SK-N-SH (cell line): ENCODE data around the gene PAK1. TPM values are rescaled to one million over a fixed set of nuclear protein-coding genes. Genes with fewer than 3 reads are reported as not detected.

Experiments
- CTCF ChIA-PET: fragments of 300-600, 350-600 bp; formaldehyde crosslinking; extraction: SDS; loops from one replicate; lab custom pipeline; 2021; lab: Yijun Ruan, JAX
- POLR2A ChIA-PET: fragments of 350-600 bp; sonication (Branson Sonifier 250); formaldehyde crosslinking; extraction: SDS; loops from one replicate; lab custom pipeline; 2020; ENCODE audit warnings: antibody characterized with exemption, inconsistent platforms; lab: Yijun Ruan, JAX
- DNase-seq: peaks from one replicate; pipeline ENCODE4 v3.0.0; 2012
- H2AFZ ChIP-seq: fragments of 200-600 bp; sonication (generic); 2 replicates; pipeline ENCODE4 v1.8.1; 2016; ENCODE audit warnings: antibody characterized with exemption, mild to moderate bottlenecking, low read depth
- H3F3A ChIP-seq: fragments of 200-600 bp; sonication (generic); replicated peaks from 2 replicates; pipeline ENCODE3; 2016; ENCODE audit warnings: antibody characterized with exemption, mild to moderate bottlenecking; ENCODE audit not compliant: insufficient read depth
- H3K27ac ChIP-seq, 2 experiments: fragments of 200-500 bp in 1 of 2; fragments of 200-600 bp in 1 of 2; sonication (Bioruptor generic) in 1 of 2; sonication (generic), shearing (Covaris generic) in 1 of 2; 2 replicates each; pipeline versions ENCODE4 v1.5.1 to v1.6.1; 2014 to 2016; ENCODE audit warnings: low read depth in 2 of 2, inconsistent platforms in 1 of 2, low read length in 1 of 2, mild to moderate bottlenecking in 1 of 2, mixed read lengths in 1 of 2
- H3K27me3 ChIP-seq: fragments of 200-600 bp; sonication (generic), shearing (Covaris generic); 2 replicates; pipeline ENCODE4 v1.6.1; 2016; ENCODE audit warnings: mixed run types; ENCODE audit not compliant: insufficient read depth
- H3K36me3 ChIP-seq, 2 experiments: fragments of 200-500 bp in 1 of 2; fragments of 200-600 bp in 1 of 2; sonication (Bioruptor generic) in 1 of 2; sonication (generic) in 1 of 2; replicated peaks in 1 of 2; 2 replicates each; pipeline versions ENCODE3 to v1.5.1; 2014 to 2016; ENCODE audit warnings: low read length in 1 of 2, mild to moderate bottlenecking in 1 of 2; ENCODE audit not compliant: insufficient read depth in 2 of 2, control insufficient read depth in 1 of 2
- H3K4me1 ChIP-seq, 2 experiments: fragments of 200-500 bp in 1 of 2; fragments of 200-600 bp in 1 of 2; sonication (Bioruptor generic) in 1 of 2; sonication (generic), shearing (Covaris generic) in 1 of 2; 2 replicates each; pipeline versions ENCODE4 v1.5.1 to v1.6.1; 2014 to 2016; ENCODE audit warnings: low read depth in 1 of 2, low read length in 1 of 2, mixed run types in 1 of 2; ENCODE audit not compliant: insufficient read depth in 2 of 2, control insufficient read depth in 1 of 2
- H3K4me2 ChIP-seq: fragments of 200-600 bp; sonication (generic), shearing (Covaris generic); 2 replicates; pipeline ENCODE4 v1.6.1; 2017; ENCODE audit warnings: mixed run types
- H3K4me3 ChIP-seq, 2 experiments: fragments of 200-500 bp in 1 of 2; fragments of 200-600 bp in 1 of 2; sonication (Bioruptor generic) in 1 of 2; sonication (generic), shearing (Covaris generic) in 1 of 2; 2 replicates each; pipeline versions ENCODE4 v1.5.1 to v1.8.1; 2014 to 2016; ENCODE audit warnings: low read depth in 2 of 2, inconsistent platforms in 1 of 2, low read length in 1 of 2, mild to moderate bottlenecking in 1 of 2, mixed read lengths in 1 of 2, moderate library complexity in 1 of 2
- H3K79me2 ChIP-seq: fragments of 200-600 bp; sonication (generic); 2 replicates; pipeline ENCODE4 v1.8.1; 2017; ENCODE audit warnings: mild to moderate bottlenecking; ENCODE audit not compliant: insufficient read depth
- H3K9ac ChIP-seq: fragments of 200-600 bp; sonication (generic); 2 replicates; pipeline ENCODE4 v1.6.1; 2017; ENCODE audit warnings: mixed run types
- H3K9me2 ChIP-seq: fragments of 200-600 bp; sonication (generic); 2 replicates; pipeline ENCODE4 v1.6.1; 2017; ENCODE audit warnings: mixed run types
- H3K9me3 ChIP-seq: fragments of 200-600 bp; sonication (generic); 2 replicates; pipeline ENCODE4 v1.6.1; 2017; ENCODE audit warnings: mixed run types, mild to moderate bottlenecking, moderate library complexity
- H4K20me1 ChIP-seq: fragments of 200-600 bp; sonication (generic); 2 replicates; pipeline ENCODE4 v1.6.1; 2017; ENCODE audit warnings: mild to moderate bottlenecking, mixed run types; ENCODE audit not compliant: insufficient read depth
- CHD2 ChIP-seq: fragments of 150-350 bp; IDR thresholded peaks from 2 replicates; pipeline ENCODE4 v1.6.1; 2018; ENCODE audit warnings: low read length; ENCODE audit not compliant: partially characterized antibody
- ELF1 ChIP-seq: IDR thresholded peaks from 2 replicates; pipeline ENCODE4 v1.4.0; 2012
- EP300 ChIP-seq, 2 experiments: IDR thresholded peaks; 2 replicates each; pipeline versions ENCODE4 v1.4.0 to v1.6.1; 2012; ENCODE audit warnings: borderline replicate concordance in 1 of 2, low read depth in 1 of 2, low read length in 1 of 2
- EZH2phosphoT487 ChIP-seq: fragments of 200-600 bp; sonication (generic); IDR thresholded peaks from 2 replicates; pipeline ENCODE4 v1.6.1; 2017; ENCODE audit warnings: low read depth, mixed run types, mild to moderate bottlenecking, antibody characterized with exemption, moderate library complexity, borderline replicate concordance
- FOSL2 ChIP-seq: IDR thresholded peaks from 2 replicates; pipeline ENCODE4 v1.4.0; 2012; ENCODE audit warnings: low read depth, mild to moderate bottlenecking, moderate library complexity, borderline replicate concordance
- FOXM1 ChIP-seq: IDR thresholded peaks from 2 replicates; pipeline ENCODE4 v1.4.0; 2012; ENCODE audit warnings: low read depth, mild to moderate bottlenecking
- GABPA ChIP-seq: IDR thresholded peaks from 2 replicates; pipeline ENCODE4 v1.4.0; 2012; ENCODE audit warnings: low read depth, mild to moderate bottlenecking
- GATA2 ChIP-seq: sonication (generic); formaldehyde crosslinking; IDR thresholded peaks from 2 replicates; pipeline ENCODE4 v1.5.0; 2020; ENCODE audit warnings: mild to moderate bottlenecking, missing genetic modification reagents
- JUND ChIP-seq: IDR thresholded peaks from 2 replicates; pipeline ENCODE4 v1.4.0; 2012
- MEF2A ChIP-seq: IDR thresholded peaks from 2 replicates; pipeline ENCODE4 v1.4.0; 2012; ENCODE audit warnings: low read depth, borderline replicate concordance
- NFIC ChIP-seq: IDR thresholded peaks from 2 replicates; pipeline ENCODE4 v1.4.0; 2012; ENCODE audit warnings: borderline replicate concordance
- NRF1 ChIP-seq: IDR thresholded peaks from 2 replicates; pipeline ENCODE4 v1.6.1; 2012; ENCODE audit warnings: low read depth, mild to moderate bottlenecking, low read length
- SIN3A ChIP-seq: IDR thresholded peaks from 2 replicates; pipeline ENCODE4 v1.6.1; 2012; ENCODE audit warnings: low read depth, mild to moderate bottlenecking, low read length, moderate library complexity, borderline replicate concordance
- SMC3 ChIP-seq: IDR thresholded peaks from 2 replicates; pipeline ENCODE4 v1.6.1; 2012; ENCODE audit warnings: low read depth, low read length, improper control_type of control experiment
- TCF12 ChIP-seq: IDR thresholded peaks from 2 replicates; pipeline ENCODE4 v1.4.0; 2012
- USF1 ChIP-seq: IDR thresholded peaks from 2 replicates; pipeline ENCODE4 v1.4.0; 2012; ENCODE audit warnings: low read depth, borderline replicate concordance
- WGBS: methylation state at CpG from one replicate; pipeline ENCODE4 v1.1.6; 2017; ENCODE audit warnings: low lambda C conversion rate; 5-methylcytosine and 5-hydroxymethylcytosine counted together
- polyA plus RNA-seq, 3 experiments: library from polyadenylated mRNA; depleted of rRNA; stranded (reverse); fragments of >200 nt; gene quantifications; 2 replicates each; pipeline ENCODE4 v1.2.3, GENCODE V29; 2012
- TF ChIP-seq, protein P1 (sequence below): fragments of 150-350 bp; IDR thresholded peaks from 2 replicates; pipeline ENCODE4 v1.6.1; 2017; ENCODE audit warnings: antibody characterized with exemption, low read length, low read depth, borderline replicate concordance
- TF ChIP-seq, protein P2 (sequence below): fragments of 150-350 bp; IDR thresholded peaks from 2 replicates; pipeline ENCODE4 v1.6.1; 2016; ENCODE audit warnings: mild to moderate bottlenecking, low read depth, low read length

PAK1 gene
- polyA plus RNA-seq, 1 of the 3 experiments (the other 2 are of a cell fraction), result 17.9 TPM

DNA sequence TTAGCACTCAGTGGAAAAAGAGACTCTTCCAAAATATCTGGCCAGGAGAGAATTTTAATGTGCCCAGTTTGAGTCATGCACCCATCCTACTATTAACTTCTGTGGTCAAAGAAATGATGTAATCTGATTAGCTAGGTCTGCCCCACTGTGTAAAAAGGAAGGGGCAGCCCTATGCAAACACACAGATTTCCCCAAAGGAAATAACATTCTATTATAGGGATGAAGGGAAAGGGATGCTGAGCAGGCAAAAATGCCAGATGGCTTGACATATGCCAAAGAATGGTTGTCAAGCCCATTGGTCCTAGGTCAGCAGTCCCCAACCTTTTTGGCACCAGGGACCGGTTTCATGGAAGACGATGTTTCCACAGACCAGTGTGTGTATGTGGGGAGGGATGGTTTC is 43.3 kb upstream of the PAK1 start:
- CTCF ChIA-PET, result interaction anchor here (1.9 kb wide), 1 partner anchor 9 kb away, joined by 4 read pairs; no protein-coding TSS in a partner anchor

GRCh38 chr11:77515483-77515882 is 41.6 kb upstream of the PAK1 start:
- H3K4me1 ChIP-seq, result no peaks in the 10 kb centered on the region; a peak in 1 of 4 replicates
- H2AFZ ChIP-seq, result no peak overlapping the region
- POLR2A ChIA-PET, result no interaction called here
- no peak for TF ChIP-seq MEF2A
- no peak for DNase-seq
- H3K36me3 ChIP-seq, result no peaks in the 10 kb centered on the region
- CTCF ChIA-PET, result interaction anchor here (0.9 to 1.9 kb wide), 4 partner anchors 10 to 55 kb away, joined by 3 to 6 read pairs (median 4); no protein-coding TSS in a partner anchor
- no peaks in the 10 kb centered on the region for H3K79me2 ChIP-seq
- WGBS, result 64% methylated on average over 3 of the region's 3 CpGs
- peaks cover 3% of the 10 kb centered on the region for H3F3A ChIP-seq
- H3K27ac ChIP-seq, result no peak overlapping the region
- H4K20me1 ChIP-seq, result no peaks in the 10 kb centered on the region
- no peak overlapping the region for H3K4me2 ChIP-seq
- no peak overlapping the region for H3K4me3 ChIP-seq
- H3K27me3 ChIP-seq, result no peaks in the 10 kb centered on the region
- H3K9me3 ChIP-seq, result no peaks in the 10 kb centered on the region
- H3K9ac ChIP-seq, result no peak overlapping the region
- H3K9me2 ChIP-seq, result no peaks in the 10 kb centered on the region

More for the DNA sequence above, 43.3 kb upstream of the PAK1 start:
- no peak for TF ChIP-seq GATA2 (CRISPR knock-in tag)
- no peak for TF ChIP-seq NRF1
- no peak for TF ChIP-seq SIN3A
- TF ChIP-seq, protein P1, sequence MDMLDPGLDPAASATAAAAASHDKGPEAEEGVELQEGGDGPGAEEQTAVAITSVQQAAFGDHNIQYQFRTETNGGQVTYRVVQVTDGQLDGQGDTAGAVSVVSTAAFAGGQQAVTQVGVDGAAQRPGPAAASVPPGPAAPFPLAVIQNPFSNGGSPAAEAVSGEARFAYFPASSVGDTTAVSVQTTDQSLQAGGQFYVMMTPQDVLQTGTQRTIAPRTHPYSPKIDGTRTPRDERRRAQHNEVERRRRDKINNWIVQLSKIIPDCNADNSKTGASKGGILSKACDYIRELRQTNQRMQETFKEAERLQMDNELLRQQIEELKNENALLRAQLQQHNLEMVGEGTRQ, result no peak
- no peak for TF ChIP-seq EP300 (IDR thresholded peaks at IDR 0.05; ENCODE audit: borderline replicate concordance in 1 of 2, low read depth in 1 of 2, low read length in 1 of 2)
- no peak for TF ChIP-seq EZH2phosphoT487
- no peak for TF ChIP-seq CHD2
- TF ChIP-seq NFIC, result no peak
- TF ChIP-seq SMC3, result no peak
- TF ChIP-seq FOXM1, result no peak
- no peak for TF ChIP-seq MEF2A
- TF ChIP-seq ELF1, result no peak
- TF ChIP-seq FOSL2, result no peak
- TF ChIP-seq USF1, result no peak
- TF ChIP-seq, protein P2, sequence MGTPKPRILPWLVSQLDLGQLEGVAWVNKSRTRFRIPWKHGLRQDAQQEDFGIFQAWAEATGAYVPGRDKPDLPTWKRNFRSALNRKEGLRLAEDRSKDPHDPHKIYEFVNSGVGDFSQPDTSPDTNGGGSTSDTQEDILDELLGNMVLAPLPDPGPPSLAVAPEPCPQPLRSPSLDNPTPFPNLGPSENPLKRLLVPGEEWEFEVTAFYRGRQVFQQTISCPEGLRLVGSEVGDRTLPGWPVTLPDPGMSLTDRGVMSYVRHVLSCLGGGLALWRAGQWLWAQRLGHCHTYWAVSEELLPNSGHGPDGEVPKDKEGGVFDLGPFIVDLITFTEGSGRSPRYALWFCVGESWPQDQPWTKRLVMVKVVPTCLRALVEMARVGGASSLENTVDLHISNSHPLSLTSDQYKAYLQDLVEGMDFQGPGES, result no peak
- no peak for TF ChIP-seq GABPA
- no peak for TF ChIP-seq TCF12
- TF ChIP-seq JUND, result no peak
- H3K9ac ChIP-seq, result no peak overlapping the region
- no peaks in the 10 kb centered on the region for H3K9me3 ChIP-seq
- H3K27ac ChIP-seq, result no peak overlapping the region
- no peaks in the 10 kb centered on the region for H3K9me2 ChIP-seq
- no peaks in the 10 kb centered on the region for H3K27me3 ChIP-seq
- peaks cover 3% of the 10 kb centered on the region for H3F3A ChIP-seq
- no peaks in the 10 kb centered on the region for H3K79me2 ChIP-seq
- WGBS, result 97% methylated on average over 2 of the region's 2 CpGs
- no peak overlapping the region for H3K4me3 ChIP-seq
- H2AFZ ChIP-seq, result no peak overlapping the region
- H3K36me3 ChIP-seq, result no peaks in the 10 kb centered on the region
- H3K4me1 ChIP-seq, result no peaks in the 10 kb centered on the region; a peak in 1 of 4 replicates
- POLR2A ChIA-PET, result no interaction called here
- no peaks in the 10 kb centered on the region for H4K20me1 ChIP-seq
- DNase-seq, result no peak
- no peak overlapping the region for H3K4me2 ChIP-seq
